Myocyte (in vitro differentiated cells): ENCODE results near the gene PPP3CA. TPM values are rescaled to one million over a fixed set of nuclear protein-coding genes. Genes with fewer than 3 reads are reported as not detected.

Source experiments
- DNase-seq: peaks from one replicate; pipeline ENCODE4 v3.0.0-alpha.2; 2012; ENCODE audit warnings: low read depth
- polyA plus RNA-seq: library from polyadenylated mRNA; unstranded; fragments of >200 nt; gene quantifications from one replicate; pipeline ENCODE4 v1.2.1, GENCODE V29; 2012; ENCODE audit warnings: missing spikeins
- total RNA-seq: library from RNA; depleted of rRNA; stranded (reverse); fragments of >200 nt; gene quantifications from 2 replicates; pipeline ENCODE4 v1.2.3, GENCODE V29; 2014

Gene PPP3CA
- total RNA-seq, result 33.9 and 34.7 TPM in 2 replicates
- 27.7 TPM for polyA plus RNA-seq

DNA sequence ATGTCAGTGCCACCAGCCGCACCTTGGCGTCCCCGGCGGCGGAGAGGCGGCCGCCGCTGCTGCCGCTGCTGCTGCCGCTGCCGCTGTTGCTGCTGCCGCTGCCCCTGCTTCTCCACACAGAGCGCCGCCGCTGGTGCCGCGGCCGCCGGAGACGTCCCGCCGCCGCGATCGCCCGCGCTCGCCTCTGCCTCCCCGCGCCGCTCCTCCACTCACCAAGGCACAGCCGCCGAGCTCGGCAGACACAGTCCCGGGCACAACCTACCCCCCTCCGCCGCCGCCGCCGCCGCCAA is at the start of gene PPP3CA:
Gene PPP3CA (minus strand): TSS at position 260 of the 290 bp plus-strand sequence.
- DNase-seq, result no peak

- DNase-seq, result peak; percentile 51
These were observed 45.9 kb upstream of the PPP3CA start for GRCh38 chr4:101393256-101393655.

GRCh38 chr4:101370663-101371210 is 23.4 kb upstream of the PPP3CA start:
- no peak for DNase-seq

DNA sequence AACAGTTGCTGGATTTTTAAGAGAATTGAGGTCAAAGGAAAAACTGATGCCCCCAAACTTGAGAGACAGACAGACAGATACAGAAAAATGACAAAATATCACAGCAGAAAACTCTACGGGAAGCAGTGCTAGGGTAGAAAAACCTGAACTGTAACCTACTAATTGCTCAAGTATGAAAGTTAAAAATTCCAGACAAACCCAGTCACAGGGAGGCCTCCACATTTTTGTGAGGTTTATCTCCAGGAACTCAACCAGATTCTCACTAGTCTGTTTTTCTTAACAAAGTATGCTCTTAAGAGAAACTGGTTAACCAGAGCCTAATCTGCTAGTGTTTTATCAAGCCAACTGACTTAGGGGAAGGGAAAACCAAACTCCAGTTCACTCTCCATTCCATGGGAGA is 19.9 kb upstream of the PPP3CA start:
- peak; percentile 10 for DNase-seq

- DNase-seq, result no peak
These were observed 19.0 kb upstream of the PPP3CA start for GRCh38 chr4:101366331-101366730.

- no peak for DNase-seq
These were observed 10.4 kb upstream of the PPP3CA start for GRCh38 chr4:101357751-101358150.

- peak; percentile 64 for DNase-seq
These were observed 9.6 kb upstream of the PPP3CA start for GRCh38 chr4:101356928-101357327.

DNA sequence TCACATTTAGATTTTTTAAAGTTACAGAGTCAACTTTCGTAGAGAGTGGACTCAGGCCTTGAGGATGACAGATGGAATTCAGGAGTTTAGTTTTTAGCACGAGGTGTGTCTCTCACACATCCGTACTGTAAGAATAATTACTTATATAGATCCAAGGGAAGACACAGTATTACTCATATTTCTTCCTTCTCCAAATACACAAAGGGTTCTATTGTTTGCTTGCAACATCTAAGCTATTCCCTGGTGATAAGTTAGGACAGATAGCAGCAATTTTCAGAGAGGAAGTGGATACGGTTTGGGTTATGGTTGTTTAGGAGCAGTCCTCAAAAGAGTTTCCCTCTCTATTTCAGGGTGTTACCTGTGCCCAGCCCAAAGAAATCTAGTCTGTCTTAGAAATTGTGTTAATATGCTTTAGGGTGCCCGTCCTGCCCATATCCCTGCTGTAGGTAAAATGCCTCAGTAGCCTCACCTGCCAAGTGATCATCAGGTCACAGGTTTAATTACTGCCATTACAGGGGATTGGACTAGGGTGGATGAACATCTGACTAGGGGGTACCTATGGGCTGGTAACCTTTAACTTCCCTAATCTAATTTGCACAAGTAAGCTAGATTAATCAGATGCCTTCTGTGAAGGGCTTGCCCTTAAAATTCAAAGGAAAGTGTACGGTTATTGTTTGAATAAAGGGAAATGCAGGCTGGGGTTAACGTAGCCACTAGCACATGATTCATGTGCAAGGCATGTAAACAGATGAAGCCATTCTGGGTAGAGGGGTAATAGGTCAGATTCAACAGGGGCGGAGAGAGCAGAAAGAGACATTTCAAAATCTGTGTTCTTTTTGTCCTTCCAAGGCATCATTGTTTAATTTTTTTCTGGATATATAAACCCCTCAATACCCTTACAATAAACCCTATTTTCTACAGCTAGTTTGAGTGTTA is 8.7 kb upstream of the PPP3CA start:
- DNase-seq, result peak; percentile 66

GRCh38 chr4:101355246-101355645 is 7.9 kb upstream of the PPP3CA start:
- no peak for DNase-seq

- no peak for DNase-seq
These were observed 2.4 kb upstream of the PPP3CA start for GRCh38 chr4:101349801-101350064.

DNA sequence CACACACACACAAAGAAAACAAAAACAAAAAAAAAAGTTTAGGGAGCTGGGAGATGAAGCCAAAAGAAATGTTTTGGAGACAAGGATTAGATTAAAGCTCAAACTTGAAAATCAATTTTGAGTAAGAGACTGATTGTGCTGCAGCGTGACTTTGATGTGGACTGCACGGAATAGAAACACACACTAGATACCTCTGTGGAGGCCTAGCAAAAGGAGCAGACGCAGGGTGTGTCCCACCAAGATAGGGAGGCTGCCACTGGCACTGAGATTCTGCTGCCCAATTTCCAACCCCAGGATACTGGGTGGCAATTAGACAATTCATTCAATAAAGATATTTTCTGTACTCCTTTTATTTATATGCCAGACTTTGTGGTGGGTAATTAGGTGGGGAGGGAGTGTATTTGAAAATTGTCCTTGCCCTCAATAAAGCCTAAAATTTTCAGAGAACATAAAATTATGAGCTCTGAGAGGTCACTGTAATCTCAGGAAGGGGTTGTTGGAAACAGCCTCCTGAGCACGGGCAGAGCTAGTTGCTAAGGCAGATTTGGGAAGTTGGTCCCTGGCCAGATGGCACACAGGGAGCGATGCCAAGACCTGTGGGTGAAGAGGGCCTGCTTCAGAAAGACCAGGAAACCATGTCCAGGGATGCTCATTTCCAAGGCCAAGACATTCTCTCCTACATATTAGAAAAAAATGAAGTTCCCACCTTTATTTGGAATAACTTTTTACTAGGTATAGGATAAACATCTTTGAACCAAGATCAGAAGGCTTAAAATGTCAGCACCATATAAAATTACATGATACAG is 1.9 kb upstream of the PPP3CA start:
- peak; percentile 81 for DNase-seq

- no peak for DNase-seq
These were observed 1.1 kb upstream of the PPP3CA start for GRCh38 chr4:101348367-101348827.

- peak; percentile 98 for DNase-seq
These were observed 436 bp upstream of the PPP3CA start for GRCh38 chr4:101347557-101348366.

GRCh38 chr4:101346351-101347266 is 717 bp downstream of the PPP3CA start:
- peak; percentile 81 for DNase-seq

DNA sequence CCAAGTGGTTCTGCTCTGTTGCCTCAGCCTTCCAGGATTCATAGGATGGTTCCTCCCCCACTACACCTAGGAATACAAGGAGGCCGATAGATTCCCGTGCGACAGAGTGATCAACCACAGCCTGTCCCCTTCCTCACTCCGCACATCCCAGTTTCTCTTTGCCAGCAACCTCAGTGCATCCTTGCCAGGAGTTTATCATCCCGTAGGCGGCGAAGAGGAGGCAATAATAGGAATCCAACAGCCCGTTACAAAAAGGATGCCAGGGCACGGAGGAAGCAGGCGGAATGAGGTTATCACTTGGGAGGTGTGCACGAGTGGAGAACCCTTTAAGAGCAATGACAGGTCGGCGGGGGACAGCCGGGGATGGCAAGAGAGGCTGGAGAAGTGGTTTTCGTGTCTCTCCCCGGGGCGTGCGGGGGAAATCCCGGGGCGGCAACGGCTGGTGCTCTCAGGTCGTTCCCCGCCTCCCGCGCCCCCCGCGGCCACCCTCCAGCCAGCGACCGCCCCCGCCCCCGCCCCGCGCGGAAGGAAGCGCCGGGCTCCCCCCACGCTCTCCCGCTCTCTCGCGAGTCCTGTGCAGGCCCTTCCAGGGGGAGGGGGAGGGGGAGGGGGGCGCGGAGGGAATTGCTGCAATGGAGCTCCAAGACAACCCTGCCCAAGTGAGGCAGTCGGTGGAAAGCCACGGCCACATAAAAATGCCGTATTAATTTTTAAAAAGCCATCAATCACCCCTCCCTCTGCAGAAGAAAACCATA is 1.6 kb downstream of the PPP3CA start:
- peak; percentile 56 for DNase-seq

GRCh38 chr4:101345271-101345595 is 2.1 kb downstream of the PPP3CA start:
- DNase-seq, result no peak

DNA sequence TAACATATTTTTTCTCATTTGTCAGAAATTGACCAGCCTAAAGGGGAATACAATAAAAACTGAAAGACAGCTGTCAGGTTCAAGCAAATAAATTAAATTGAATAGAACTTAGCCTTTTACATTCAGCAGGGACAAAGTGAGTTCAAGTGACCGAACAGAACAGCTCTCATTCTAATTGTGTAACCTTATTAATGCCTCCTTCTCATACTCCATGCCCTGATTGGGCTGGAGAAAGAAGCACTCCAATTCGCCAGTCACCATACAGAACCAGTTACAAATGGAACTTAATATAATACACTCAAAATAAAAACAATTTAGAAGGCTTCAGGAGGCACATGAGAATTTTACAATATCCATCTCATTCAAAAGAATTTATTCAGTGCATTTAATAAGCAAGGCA is 8.0 kb downstream of the PPP3CA start:
- no peak for DNase-seq

DNA sequence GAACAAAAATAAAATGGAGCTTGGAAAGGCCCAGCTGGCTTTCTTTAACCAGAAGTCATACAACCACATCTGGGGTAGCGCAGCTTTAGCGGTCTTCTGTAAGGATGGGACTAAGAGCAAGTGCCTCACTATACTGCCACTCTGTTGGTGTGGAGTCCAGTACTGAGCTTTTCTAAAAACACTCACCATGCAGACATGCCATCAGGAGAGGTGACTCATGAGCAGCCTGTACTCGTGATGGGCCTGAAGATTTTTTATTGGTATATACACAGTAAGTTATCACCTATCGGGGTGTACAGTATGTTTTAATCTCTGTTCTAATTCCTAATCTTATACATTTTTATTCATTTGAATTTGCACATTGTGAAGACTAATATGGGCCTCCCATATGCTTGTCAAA is 9.6 kb downstream of the PPP3CA start:
- no peak for DNase-seq

GRCh38 chr4:101334963-101335572 is 12.3 kb downstream of the PPP3CA start:
- no peak for DNase-seq
